Measurements from ENCODE around the gene GPR21. TPM values are rescaled to one million over a fixed set of nuclear protein-coding genes. Genes with fewer than 3 reads are reported as not detected.

The GPR21 gene
- polyA plus RNA-seq, 1 of the 3 experiments (the other 2 are of a cell fraction): not detected

DNA sequence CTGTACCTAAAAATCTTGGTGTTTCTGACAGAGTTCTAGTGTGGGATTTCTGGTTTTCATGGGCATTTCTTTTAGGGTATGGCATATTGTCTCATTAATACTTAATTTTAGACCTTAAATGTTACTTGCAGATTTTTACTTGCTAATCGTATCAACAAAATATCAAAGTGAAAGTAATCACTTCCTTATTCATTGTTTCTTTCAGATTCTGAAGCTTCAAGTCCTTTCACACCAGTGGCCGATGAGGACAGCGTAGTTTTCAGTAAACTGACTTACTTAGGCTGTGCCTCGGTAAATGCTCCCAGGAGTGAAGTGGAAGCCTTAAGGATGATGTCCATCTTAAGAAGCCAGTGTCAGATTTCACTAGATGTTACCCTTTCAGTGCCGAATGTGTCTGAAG is 47.5 kb upstream of the GPR21 start (continued):
- TF ChIP-seq, protein P1, sequence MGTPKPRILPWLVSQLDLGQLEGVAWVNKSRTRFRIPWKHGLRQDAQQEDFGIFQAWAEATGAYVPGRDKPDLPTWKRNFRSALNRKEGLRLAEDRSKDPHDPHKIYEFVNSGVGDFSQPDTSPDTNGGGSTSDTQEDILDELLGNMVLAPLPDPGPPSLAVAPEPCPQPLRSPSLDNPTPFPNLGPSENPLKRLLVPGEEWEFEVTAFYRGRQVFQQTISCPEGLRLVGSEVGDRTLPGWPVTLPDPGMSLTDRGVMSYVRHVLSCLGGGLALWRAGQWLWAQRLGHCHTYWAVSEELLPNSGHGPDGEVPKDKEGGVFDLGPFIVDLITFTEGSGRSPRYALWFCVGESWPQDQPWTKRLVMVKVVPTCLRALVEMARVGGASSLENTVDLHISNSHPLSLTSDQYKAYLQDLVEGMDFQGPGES (IDR thresholded peaks at IDR 0.05; ENCODE audit: low read depth, low read length): no peak
- TF ChIP-seq EP300 (IDR thresholded peaks at IDR 0.05; ENCODE audit: borderline replicate concordance in 1 of 2, low read depth in 1 of 2, low read length in 1 of 2) (no peak), RFX5 (IDR thresholded peaks at IDR 0.05; ENCODE audit: low read length) (no peak), NFIC (IDR thresholded peaks at IDR 0.05; ENCODE audit: borderline replicate concordance) (no peak), RXRA (IDR thresholded peaks at IDR 0.05; ENCODE audit: borderline replicate concordance, low read depth) (no peak)

DNA sequence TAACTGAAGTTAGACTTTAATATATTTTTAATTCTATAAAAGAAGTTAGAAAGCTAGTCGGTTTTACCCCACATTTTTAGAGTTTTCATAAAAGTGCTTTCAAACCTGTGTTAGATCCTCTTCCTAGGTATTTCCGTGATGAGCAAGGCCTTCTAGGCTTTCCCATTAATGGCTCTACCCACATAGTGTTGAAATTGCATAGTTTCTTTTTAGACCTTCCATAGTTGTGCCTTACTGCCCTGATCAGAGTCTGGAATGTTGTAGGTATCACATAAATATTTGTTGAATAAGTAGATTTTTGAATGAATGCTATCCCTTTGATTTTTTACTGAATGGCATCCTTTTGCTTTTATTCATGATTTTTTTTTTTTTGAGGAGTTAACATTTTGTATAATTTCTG is 45.3 kb upstream of the GPR21 start:
- CTCF ChIA-PET: no interaction called here
- WGBS (ENCODE audit: low lambda C conversion rate): 96% methylated on average over 2 of the region's 2 CpGs

More for the DNA sequence above, 45.3 kb upstream of the GPR21 start:
- Histone ChIP-seq H3K4me2 (no peak overlapping the region), H3K4me1 (ENCODE audit: control insufficient read depth in 1 of 2, insufficient read depth in 2 of 2, low read depth in 1 of 2, low read length in 1 of 2) (no peaks in the 10 kb centered on the region), H3F3A (replicated peaks; ENCODE audit: insufficient read depth) (peaks cover 21% of the 10 kb centered on the region), H3K79me2 (ENCODE audit: insufficient read depth) (peaks cover 8% of the 10 kb centered on the region; the same call in 1 of the 2 replicates), H3K9ac (no peak overlapping the region), H3K36me3 (replicated peaks in 1 of 2; ENCODE audit: control insufficient read depth in 1 of 2, insufficient read depth in 2 of 2, low read length in 1 of 2) (peaks cover 52 to 59% of the 10 kb centered on the region in 2 experiments), H3K9me3 (no peaks in the 10 kb centered on the region), H4K20me1 (ENCODE audit: insufficient read depth) (no peaks in the 10 kb centered on the region), H3K9me2 (no peaks in the 10 kb centered on the region), H3K4me3 (ENCODE audit: low read depth in 2 of 2, low read length in 1 of 2) (no peak overlapping the region), H2AFZ (ENCODE audit: low read depth) (no peak overlapping the region), H3K27ac (ENCODE audit: low read depth in 2 of 2, low read length in 1 of 2) (no peak overlapping the region), H3K27me3 (ENCODE audit: insufficient read depth) (no peaks in the 10 kb centered on the region)
- POLR2A ChIA-PET: no interaction called here
- TF ChIP-seq TCF12 (IDR thresholded peaks at IDR 0.05) (no peak), NFIC (IDR thresholded peaks at IDR 0.05; ENCODE audit: borderline replicate concordance) (no peak), ZBTB33 (IDR thresholded peaks at IDR 0.05; ENCODE audit: borderline replicate concordance, low read depth) (no peak), CTCF (IDR thresholded peaks at IDR 0.05) (no peak), RXRA (IDR thresholded peaks at IDR 0.05; ENCODE audit: borderline replicate concordance, low read depth) (no peak), FOXM1 (IDR thresholded peaks at IDR 0.05; ENCODE audit: low read depth) (no peak), JUND (IDR thresholded peaks at IDR 0.05) (no peak), SMC3 (IDR thresholded peaks at IDR 0.05; ENCODE audit: low read depth, low read length) (no peak), CHD2 (IDR thresholded peaks at IDR 0.05; ENCODE audit: low read length, partially characterized antibody) (no peak), TAF1 (IDR thresholded peaks at IDR 0.05; ENCODE audit: borderline replicate concordance, low read depth, low read length) (no peak)
- TF ChIP-seq, protein P1 (IDR thresholded peaks at IDR 0.05; ENCODE audit: low read depth, low read length): no peak
- no peak for DNase-seq
